B cell (primary cell): ENCODE measurements around the gene RBPJ. TPM values are rescaled to one million over a fixed set of nuclear protein-coding genes. Genes with fewer than 3 reads are reported as not detected.

Source experiments
- ATAC-seq: fragments of 200-7000 bp; cut with Tn5 transposase; one replicate; pipeline ENCODE4 v1.10.0; 2021; ENCODE audit warnings: low read depth, mild to moderate bottlenecking, moderate number of reproducible peaks, moderate library complexity
- CTCF ChIA-PET: fragments of 350-600 bp; sonication (Branson Sonifier 250); formaldehyde crosslinking; loops from one replicate; lab custom pipeline; 2021; ENCODE audit warnings: antibody characterized with exemption, inconsistent platforms; lab: Charles Lee
- POLR2A ChIA-PET: fragments of 350-600 bp; sonication (Branson Sonifier 250); formaldehyde crosslinking; loops from one replicate; lab custom pipeline; 2021; ENCODE audit warnings: antibody characterized with exemption; lab: Charles Lee
- DNase-seq: peaks from one replicate; pipeline ENCODE4 v3.0.0; 2013
- H2AFZ ChIP-seq: 2 replicates; pipeline ENCODE4 v1.6.1; 2012; ENCODE audit warnings: mild to moderate bottlenecking, low read depth, low read length; ENCODE audit not compliant: insufficient read depth, poor library complexity, severe bottlenecking
- H3K27ac ChIP-seq, 2 donors: 1 replicate in 1 of 2; 2 replicates in 1 of 2; pipeline ENCODE4 v1.5.1; 2012 to 2013; ENCODE audit warnings: low read length in 2 of 2, mild to moderate bottlenecking in 2 of 2, moderate library complexity in 1 of 2
- H3K27me3 ChIP-seq, 4 experiments: fragments of 200-600 bp in 1 of 4; sonication (generic) in 1 of 4; replicated peaks in 1 of 4; 1 replicate in 2 of 4; 2 replicates in 2 of 4; pipeline versions ENCODE4 v1.6.1 to v1.7.0; 2013 to 2016; ENCODE audit warnings: low read length in 3 of 4, mild to moderate bottlenecking in 2 of 4, mixed read lengths in 1 of 4, moderate library complexity in 1 of 4; ENCODE audit not compliant: insufficient read depth in 4 of 4, control insufficient read depth in 3 of 4; ENCODE audit errors: control extremely low read depth in 1 of 4
- H3K36me3 ChIP-seq, 2 experiments: replicated peaks in 1 of 2; 1 replicate in 1 of 2; 2 replicates in 1 of 2; pipeline versions ENCODE4 v1.6.1 to v1.7.1; 2013; ENCODE audit warnings: low read length in 1 of 2; ENCODE audit not compliant: insufficient read depth in 2 of 2, control insufficient read depth in 1 of 2; ENCODE audit errors: control extremely low read depth in 1 of 2, extremely low read depth in 1 of 2
- H3K4me1 ChIP-seq, 2 donors: fragments of 200-600 bp in 1 of 2; sonication (generic) in 1 of 2; 1 replicate in 1 of 2; 2 replicates in 1 of 2; pipeline versions ENCODE4 v1.5.1 to v1.6.1; 2013 to 2017; ENCODE audit warnings: low read length in 2 of 2; ENCODE audit not compliant: control insufficient read depth in 2 of 2, insufficient read depth in 2 of 2
- H3K4me2 ChIP-seq: replicated peaks from 2 replicates; pipeline ENCODE3; 2012; ENCODE audit warnings: mild to moderate bottlenecking, low read depth, low read length; ENCODE audit not compliant: poor library complexity, severe bottlenecking
- H3K4me3 ChIP-seq, 5 experiments: fragments of 200-600 bp in 1 of 5; sonication (generic) in 1 of 5; 1 replicate in 3 of 5; 2 replicates in 2 of 5; pipeline versions ENCODE4 v1.5.1 to v1.7.0; 2011 to 2016; ENCODE audit warnings: low read length in 4 of 5, mild to moderate bottlenecking in 4 of 5, low read depth in 2 of 5, control low read depth in 1 of 5, moderate library complexity in 1 of 5; ENCODE audit not compliant: insufficient read depth in 1 of 5; ENCODE audit errors: control extremely low read depth in 1 of 5, extremely low read depth in 1 of 5
- H3K79me2 ChIP-seq: fragments of 200-600 bp; sonication (generic); one replicate; pipeline ENCODE4 v1.6.0; 2016; ENCODE audit warnings: low read length; ENCODE audit not compliant: control insufficient read depth, insufficient read depth
- H3K9ac ChIP-seq: fragments of 200-600 bp; sonication (generic); 2 replicates; pipeline ENCODE4 v1.6.1; 2017; ENCODE audit warnings: mild to moderate bottlenecking, low read length, moderate library complexity
- H3K9me3 ChIP-seq, 3 donors: one replicate each; pipeline versions ENCODE4 v1.6.1 to v1.7.1; 2013; ENCODE audit warnings: low read length in 2 of 3; ENCODE audit not compliant: control insufficient read depth in 2 of 3, insufficient read depth in 1 of 3; ENCODE audit errors: control extremely low read depth in 1 of 3
- H4K20me1 ChIP-seq: 2 replicates; pipeline ENCODE4 v1.6.0; 2012; ENCODE audit warnings: mild to moderate bottlenecking, low read length; ENCODE audit not compliant: insufficient read depth, control insufficient read depth, poor library complexity, severe bottlenecking
- H3K27ac Mint-ChIP-seq: one replicate; pipeline ENCODE4 v1.8.0; 2021; ENCODE audit warnings: mixed read lengths
- H3K27me3 Mint-ChIP-seq: one replicate; pipeline ENCODE4 v1.8.0; 2021; ENCODE audit warnings: mixed read lengths
- H3K4me1 Mint-ChIP-seq: one replicate; pipeline ENCODE4 v1.8.0; 2021; ENCODE audit warnings: mixed read lengths
- H3K4me3 Mint-ChIP-seq: one replicate; pipeline ENCODE4 v1.8.0; 2021; ENCODE audit warnings: mixed read lengths
- H3K9me3 Mint-ChIP-seq: one replicate; pipeline ENCODE4 v1.8.0; 2022; ENCODE audit warnings: mixed read lengths; ENCODE audit not compliant: insufficient read depth
- EZH2 ChIP-seq: IDR thresholded peaks from 2 replicates; pipeline ENCODE4 v1.6.1; 2012; ENCODE audit warnings: borderline replicate concordance, low read depth, mild to moderate bottlenecking, moderate library complexity, low read length; ENCODE audit not compliant: insufficient read depth, poor library complexity, severe bottlenecking
- WGBS: methylation state at CpG from one replicate; pipeline ENCODE4 v1.1.5; 2013; ENCODE audit warnings: missing lambda C conversion rate; ENCODE audit not compliant: insufficient coverage; 5-methylcytosine and 5-hydroxymethylcytosine counted together
- intact Hi-C: fragments of 100-400 bp; cut with micrococcal nuclease; formaldehyde crosslinking; loops from one replicate; pipeline ENCODE4 v1.10.0; 2022
- polyA plus RNA-seq: library from polyadenylated mRNA; depleted of rRNA; stranded (reverse); fragments of >200 nt; gene quantifications from 2 replicates; pipeline ENCODE4 v1.2.3, GENCODE V29; 2012
- total RNA-seq, 2 donors: library from RNA; stranded (reverse); fragments of 120-200 nt in 1 of 2; gene quantifications; 1 replicate in 1 of 2; 2 replicates in 1 of 2; pipeline versions ENCODE4 v1.2.3 to v1.2.4, GENCODE V29; 2013 to 2022
- TF ChIP-seq, protein P1 (sequence below): fragments of 200-600 bp; IDR thresholded peaks from one replicate; pipeline ENCODE4 v1.8.0; 2022; ENCODE audit warnings: antibody characterized with exemption, mild to moderate bottlenecking

RBPJ gene
- total and polyA plus RNA-seq, 2 donors (not counting 1 experiment from before 2014, with no cell fraction given) = 10.6 to 50.1 TPM

DNA sequence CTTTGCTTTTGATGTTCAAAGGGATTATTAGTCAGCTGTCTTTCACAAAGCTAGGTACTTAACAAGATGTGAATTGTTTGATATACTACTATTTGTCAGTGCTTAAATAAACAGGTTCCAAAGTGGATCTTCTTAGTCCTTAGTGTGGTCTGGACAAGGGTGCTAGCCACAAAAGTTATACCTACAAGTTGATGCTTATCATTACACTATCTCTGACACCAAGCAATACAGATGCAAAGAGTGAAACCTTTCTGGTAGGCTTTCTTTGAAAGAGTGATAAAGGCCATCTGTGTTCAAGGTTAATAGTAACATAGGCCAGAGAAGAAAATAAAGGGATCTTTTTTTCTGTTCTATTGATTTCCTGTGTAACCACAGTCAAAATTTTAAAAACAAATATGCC lies 12.2 kb upstream of the RBPJ start:
- Histone ChIP-seq H3K36me3 (no peaks in the 10 kb centered on the region), H4K20me1 (no peaks in the 10 kb centered on the region), H3K79me2 (no peaks in the 10 kb centered on the region), H3K4me1 (peaks cover 8% of the 10 kb centered on the region in 2 donors), H3K9me3 (no peaks in the 10 kb centered on the region), H3K9ac (no peak overlapping the region), H2AFZ (no peak overlapping the region), H3K27me3 (no peaks in the 10 kb centered on the region), H3K27ac (no peak overlapping the region), H3K4me3 (no peak overlapping the region), H3K4me2 (no peak overlapping the region)
- Mint-ChIP-seq H3K27ac (no peak overlapping the region), H3K4me3 (no peak overlapping the region), H3K27me3 (peaks cover 3% of the 10 kb centered on the region), H3K9me3 (no peaks in the 10 kb centered on the region), H3K4me1 (peaks cover 12% of the 10 kb centered on the region)
- no peak for ATAC-seq
- no peak for DNase-seq
- ChIA-PET POLR2A (no interaction called here), CTCF (no interaction called here)
- intact Hi-C loops = no loop called here
- TF ChIP-seq, protein P1, sequence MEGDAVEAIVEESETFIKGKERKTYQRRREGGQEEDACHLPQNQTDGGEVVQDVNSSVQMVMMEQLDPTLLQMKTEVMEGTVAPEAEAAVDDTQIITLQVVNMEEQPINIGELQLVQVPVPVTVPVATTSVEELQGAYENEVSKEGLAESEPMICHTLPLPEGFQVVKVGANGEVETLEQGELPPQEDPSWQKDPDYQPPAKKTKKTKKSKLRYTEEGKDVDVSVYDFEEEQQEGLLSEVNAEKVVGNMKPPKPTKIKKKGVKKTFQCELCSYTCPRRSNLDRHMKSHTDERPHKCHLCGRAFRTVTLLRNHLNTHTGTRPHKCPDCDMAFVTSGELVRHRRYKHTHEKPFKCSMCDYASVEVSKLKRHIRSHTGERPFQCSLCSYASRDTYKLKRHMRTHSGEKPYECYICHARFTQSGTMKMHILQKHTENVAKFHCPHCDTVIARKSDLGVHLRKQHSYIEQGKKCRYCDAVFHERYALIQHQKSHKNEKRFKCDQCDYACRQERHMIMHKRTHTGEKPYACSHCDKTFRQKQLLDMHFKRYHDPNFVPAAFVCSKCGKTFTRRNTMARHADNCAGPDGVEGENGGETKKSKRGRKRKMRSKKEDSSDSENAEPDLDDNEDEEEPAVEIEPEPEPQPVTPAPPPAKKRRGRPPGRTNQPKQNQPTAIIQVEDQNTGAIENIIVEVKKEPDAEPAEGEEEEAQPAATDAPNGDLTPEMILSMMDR = no peak
- no peak for TF ChIP-seq EZH2

DNA sequence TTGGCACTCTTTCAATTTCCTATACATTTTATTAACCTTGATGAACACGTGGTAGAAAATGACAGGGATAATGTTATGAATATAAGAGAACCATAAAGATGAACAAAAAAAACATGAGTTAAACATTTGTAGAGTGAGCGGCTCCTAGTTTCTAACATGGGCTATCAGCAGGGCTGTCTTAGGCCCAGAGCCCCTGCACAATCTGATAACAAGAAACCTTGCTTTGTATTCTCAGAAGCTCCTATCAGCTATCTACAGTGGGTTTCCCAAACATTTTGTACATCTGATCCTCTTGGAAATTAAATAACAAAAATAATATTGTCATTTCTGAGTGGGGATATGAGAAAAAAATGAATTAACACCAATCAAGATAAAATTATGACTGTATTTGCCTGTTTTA lies 10.6 kb upstream of the RBPJ start:
- WGBS = no CpG with 5 or more reads among the region's 2 CpGs
- H3K79me2 ChIP-seq = no peaks in the 10 kb centered on the region
- ATAC-seq = no peak
- no peak for TF ChIP-seq EZH2
- TF ChIP-seq, protein P1 = no peak
- intact Hi-C loops = no loop called here
- no peaks in the 10 kb centered on the region for H4K20me1 ChIP-seq
- H3K4me1 Mint-ChIP-seq = peaks cover 13% of the 10 kb centered on the region
- H3K27me3 ChIP-seq = no peaks in the 10 kb centered on the region
- CTCF ChIA-PET = interaction anchor here (1.3 to 1.6 kb wide), 2 partner anchors 9 to 101 kb away, joined by 3 to 7 read pairs; no protein-coding TSS in a partner anchor
- POLR2A ChIA-PET = interaction anchor here (1.5 kb wide), 1 partner anchor 10 kb away, joined by 4 read pairs; no protein-coding TSS in a partner anchor
- peaks cover under 1 to 8% (median 1%) of the 10 kb centered on the region in 3 donors for H3K9me3 ChIP-seq
- no peak overlapping the region for H3K27ac ChIP-seq
- no peak overlapping the region for H3K4me2 ChIP-seq
- peaks cover 3% of the 10 kb centered on the region for H3K27me3 Mint-ChIP-seq
- peaks cover 4% of the 10 kb centered on the region for H3K9me3 Mint-ChIP-seq
- H3K9ac ChIP-seq = no peak overlapping the region
- H3K4me3 ChIP-seq = no peak overlapping the region
- peaks cover 8% of the 10 kb centered on the region in 2 donors for H3K4me1 ChIP-seq
- no peak overlapping the region for H2AFZ ChIP-seq
- H3K27ac Mint-ChIP-seq = no peak overlapping the region
- no peak for DNase-seq
- no peaks in the 10 kb centered on the region for H3K36me3 ChIP-seq
- no peak overlapping the region for H3K4me3 Mint-ChIP-seq
